Esophagus muscularis mucosa (tissue), 4 donors: ENCODE measurements around the gene ATAD1.

ENCODE experiments used
- CTCF ChIP-seq, 3 experiments: fragments of 200-600 bp in 2 of 3; fragments of 450-650 bp in 1 of 3; sonication (generic) in 2 of 3; IDR thresholded peaks; one replicate each; pipeline ENCODE4 v1.5.1; 2017 to 2019; ENCODE audit warnings: antibody characterized with exemption in 3 of 3, mild to moderate bottlenecking in 2 of 3, moderate library complexity in 1 of 3
- EP300 ChIP-seq: sonication (generic); formaldehyde crosslinking; IDR thresholded peaks from one replicate; pipeline ENCODE4 v1.6.1; 2017; ENCODE audit warnings: antibody characterized with exemption
- POLR2A ChIP-seq: fragments of 450-650 bp; IDR thresholded peaks from one replicate; pipeline ENCODE4 v1.6.1; 2017; ENCODE audit warnings: antibody characterized with exemption, moderate library complexity, mild to moderate bottlenecking, low read depth
- POLR2AphosphoS5 ChIP-seq, 2 donors: sonication (generic); formaldehyde crosslinking; IDR thresholded peaks; one replicate each; pipeline ENCODE4 v1.6.1; 2017; ENCODE audit warnings: antibody characterized with exemption in 2 of 2

GRCh38 chr10:87865241-87865881 is 47.3 kb upstream of the ATAD1 start:
- no peak for TF ChIP-seq CTCF (IDR thresholded peaks at IDR 0.05)
- TF ChIP-seq EP300, result no peak
- no peak for TF ChIP-seq POLR2AphosphoS5 (IDR thresholded peaks at IDR 0.05)
- TF ChIP-seq POLR2A, result no peak
